ENCODE results near the gene PDSS2. TPM values are rescaled to one million over a fixed set of nuclear protein-coding genes. Genes with fewer than 3 reads are reported as not detected.

PDSS2 gene
- total RNA-seq, 1 donor from 2014 or later, result 10.1 TPM

GRCh38 chr6:107235007-107235406 is 224.4 kb downstream of the PDSS2 start:
- Mint-ChIP-seq H3K36me3 (ENCODE audit: low read depth) (peaks cover 9% of the 10 kb centered on the region), H3K27me3 (ENCODE audit: low read depth) (no peaks in the 10 kb centered on the region), H3K4me1 (ENCODE audit: low read depth) (peaks cover 12% of the 10 kb centered on the region), H3K27ac (ENCODE audit: unreplicated experiment) (no peak overlapping the region), H3K9me3 (ENCODE audit: low read depth) (peaks cover 12% of the 10 kb centered on the region), H3K4me3 (ENCODE audit: unreplicated experiment) (no peak overlapping the region)
- DNase-seq (ENCODE audit: low spot score), result no peak
- TF ChIP-seq CTCF (IDR thresholded peaks at IDR 0.05), result no peak

GRCh38 chr6:107231243-107231642 is 228.1 kb downstream of the PDSS2 start:
- Mint-ChIP-seq H3K4me3 (ENCODE audit: unreplicated experiment) (no peak overlapping the region), H3K27ac (ENCODE audit: unreplicated experiment) (no peak overlapping the region), H3K9me3 (ENCODE audit: low read depth) (peaks cover 9% of the 10 kb centered on the region), H3K27me3 (ENCODE audit: low read depth) (no peaks in the 10 kb centered on the region), H3K36me3 (ENCODE audit: low read depth) (peaks cover 5% of the 10 kb centered on the region), H3K4me1 (ENCODE audit: low read depth) (peaks cover 4% of the 10 kb centered on the region)
- TF ChIP-seq CTCF (IDR thresholded peaks at IDR 0.05), result no peak
- no peak for DNase-seq (ENCODE audit: low spot score)

GRCh38 chr6:107230448-107230847 is 228.9 kb downstream of the PDSS2 start:
- Mint-ChIP-seq H3K27me3 (ENCODE audit: low read depth) (no peaks in the 10 kb centered on the region), H3K9me3 (ENCODE audit: low read depth) (peaks cover 1% of the 10 kb centered on the region), H3K4me1 (ENCODE audit: low read depth) (peaks cover 1% of the 10 kb centered on the region), H3K27ac (ENCODE audit: unreplicated experiment) (no peak overlapping the region), H3K36me3 (ENCODE audit: low read depth) (peaks cover under 1% of the 10 kb centered on the region), H3K4me3 (ENCODE audit: unreplicated experiment) (no peak overlapping the region)
- TF ChIP-seq CTCF (IDR thresholded peaks at IDR 0.05), result no peak
- no peak for DNase-seq (ENCODE audit: low spot score)

GRCh38 chr6:107230024-107230423 is 229.3 kb downstream of the PDSS2 start:
- H3K36me3 Mint-ChIP-seq (ENCODE audit: low read depth), result no peaks in the 10 kb centered on the region
- H3K27me3 Mint-ChIP-seq (ENCODE audit: low read depth), result no peaks in the 10 kb centered on the region
- no peak for DNase-seq (ENCODE audit: low spot score)
- H3K4me1 Mint-ChIP-seq (ENCODE audit: low read depth), result no peaks in the 10 kb centered on the region
- H3K9me3 Mint-ChIP-seq (ENCODE audit: low read depth), result no peaks in the 10 kb centered on the region
- no peak overlapping the region for H3K4me3 Mint-ChIP-seq (ENCODE audit: unreplicated experiment)
- H3K27ac Mint-ChIP-seq (ENCODE audit: unreplicated experiment), result no peak overlapping the region
- TF ChIP-seq CTCF (IDR thresholded peaks at IDR 0.05), result no peak

- no peaks in the 10 kb centered on the region for H3K9me3 Mint-ChIP-seq (ENCODE audit: low read depth)
- no peak overlapping the region for H3K4me3 Mint-ChIP-seq (ENCODE audit: unreplicated experiment)
- H3K27me3 Mint-ChIP-seq (ENCODE audit: low read depth), result no peaks in the 10 kb centered on the region
- no peaks in the 10 kb centered on the region for H3K4me1 Mint-ChIP-seq (ENCODE audit: low read depth)
- H3K27ac Mint-ChIP-seq (ENCODE audit: unreplicated experiment), result no peak overlapping the region
- TF ChIP-seq CTCF (IDR thresholded peaks at IDR 0.05), result no peak
- H3K36me3 Mint-ChIP-seq (ENCODE audit: low read depth), result no peaks in the 10 kb centered on the region
- DNase-seq (ENCODE audit: low spot score), result no peak
Observed at GRCh38 chr6:107228754-107229153, 230.6 kb downstream of the PDSS2 start.

All from chondrocyte (in vitro differentiated cells).